IMR-90 (cell line): ENCODE measurements around the gene KIF16B. TPM values are rescaled to one million over a fixed set of nuclear protein-coding genes. Genes with fewer than 3 reads are reported as not detected.

Experiments
- ATAC-seq: fragments of 200-7000 bp; cut with Tn5 transposase; 2 replicates; pipeline ENCODE4 v1.9.1; 2020; ENCODE audit warnings: low read depth, mild to moderate bottlenecking, moderate library complexity
- BruUV-seq: library from RNA; stranded (reverse); fragments of 400-500 nt; replicated peaks from 2 replicates; lab custom pipeline; 2021; lab: Mats Ljungman, UMichigan
- CTCF ChIA-PET: fragments of 300-600 bp; formaldehyde crosslinking; extraction: SDS; loops from one replicate; lab custom pipeline; 2021; ENCODE audit warnings: antibody characterized with exemption; lab: Yijun Ruan, JAX
- POLR2A ChIA-PET: fragments of 300-600 bp; sonication (Branson Sonifier 250); formaldehyde crosslinking; loops from one replicate; lab custom pipeline; 2022; ENCODE audit warnings: antibody characterized with exemption; ENCODE audit not compliant: unreplicated experiment; lab: Charles Lee
- DNase-seq: peaks from one replicate; pipeline ENCODE4 v3.0.0; 2013
- H2AFZ ChIP-seq: replicated peaks from 2 replicates; pipeline ENCODE3; 2013; ENCODE audit warnings: low read length, mild to moderate bottlenecking; ENCODE audit not compliant: poor library complexity
- H2AK5ac ChIP-seq: 2 replicates; pipeline ENCODE4 v1.6.1; 2013; ENCODE audit warnings: low read depth, low read length, inconsistent platforms
- H2AK9ac ChIP-seq: replicated peaks from 2 replicates; pipeline ENCODE3; 2013; ENCODE audit warnings: mild to moderate bottlenecking, low read depth, low read length, moderate library complexity; ENCODE audit not compliant: poor library complexity
- H2BK120ac ChIP-seq: 2 replicates; pipeline ENCODE4 v1.6.1; 2013; ENCODE audit warnings: low read depth, low read length, inconsistent platforms
- H2BK15ac ChIP-seq: 3 replicates; pipeline ENCODE4 v1.6.1; 2013; ENCODE audit warnings: low read depth, low read length, inconsistent platforms
- H2BK20ac ChIP-seq: 2 replicates; pipeline ENCODE4 v1.6.1; 2013; ENCODE audit warnings: low read depth, mild to moderate bottlenecking, inconsistent platforms, low read length, moderate library complexity
- H2BK5ac ChIP-seq: 2 replicates; pipeline ENCODE4 v1.6.1; 2013; ENCODE audit warnings: mild to moderate bottlenecking, low read depth, low read length, inconsistent platforms; ENCODE audit not compliant: poor library complexity, severe bottlenecking
- H3K14ac ChIP-seq: replicated peaks from 2 replicates; pipeline ENCODE4 v1.6.1; 2013; ENCODE audit warnings: low read depth, low read length, inconsistent platforms
- H3K18ac ChIP-seq: 2 replicates; pipeline ENCODE4 v1.6.1; 2013; ENCODE audit warnings: low read depth, low read length, control low read depth
- H3K23ac ChIP-seq: 2 replicates; pipeline ENCODE4 v1.6.1; 2013; ENCODE audit warnings: low read depth, low read length, inconsistent platforms
- H3K27ac ChIP-seq: 2 replicates; pipeline ENCODE4 v1.5.1; 2013; ENCODE audit warnings: mild to moderate bottlenecking, control low read depth, low read length; ENCODE audit not compliant: insufficient read depth
- H3K27me3 ChIP-seq: 2 replicates; pipeline ENCODE4 v1.6.1; 2013; ENCODE audit warnings: low read length; ENCODE audit not compliant: control insufficient read depth, insufficient read depth
- H3K36me3 ChIP-seq: 2 replicates; pipeline ENCODE4 v1.6.1; 2013; ENCODE audit warnings: low read length, mixed read lengths; ENCODE audit not compliant: control insufficient read depth, insufficient read depth
- H3K4ac ChIP-seq: 2 replicates; pipeline ENCODE4 v1.6.1; 2013; ENCODE audit warnings: low read depth, low read length, inconsistent platforms
- H3K4me1 ChIP-seq: 2 replicates; pipeline ENCODE4 v1.6.1; 2013; ENCODE audit warnings: low read length, mixed read lengths; ENCODE audit not compliant: control insufficient read depth, insufficient read depth
- H3K4me2 ChIP-seq: 2 replicates; pipeline ENCODE4 v1.6.1; 2013; ENCODE audit warnings: low read depth, mild to moderate bottlenecking, control low read depth, low read length, moderate library complexity
- H3K4me3 ChIP-seq: 2 replicates; pipeline ENCODE4 v1.5.1; 2013; ENCODE audit warnings: low read depth, mild to moderate bottlenecking, control low read depth, low read length, moderate library complexity; ENCODE audit not compliant: insufficient read depth
- H3K56ac ChIP-seq: 2 replicates; pipeline ENCODE4 v1.6.1; 2013; ENCODE audit warnings: low read length, inconsistent platforms; ENCODE audit not compliant: insufficient read depth; ENCODE audit errors: extremely low read depth
- H3K79me1 ChIP-seq, 2 experiments: 2 replicates each; pipeline ENCODE4 v1.6.1; 2013; ENCODE audit warnings: low read length in 2 of 2, inconsistent platforms in 1 of 2, low read depth in 1 of 2
- H3K9ac ChIP-seq: 2 replicates; pipeline ENCODE4 v1.6.1; 2013; ENCODE audit warnings: low read depth, low read length, control low read depth
- H3K9me1 ChIP-seq: 2 replicates; pipeline ENCODE4 v1.6.1; 2013; ENCODE audit warnings: low read length, inconsistent platforms; ENCODE audit not compliant: insufficient read depth
- H3K9me3 ChIP-seq: 2 replicates; pipeline ENCODE4 v1.6.1; 2013; ENCODE audit warnings: low read length; ENCODE audit not compliant: control insufficient read depth, insufficient read depth
- H4K20me1 ChIP-seq: 2 replicates; pipeline ENCODE4 v1.6.1; 2013; ENCODE audit warnings: low read length, inconsistent platforms; ENCODE audit not compliant: insufficient read depth
- H4K5ac ChIP-seq: 2 replicates; pipeline ENCODE4 v1.6.1; 2013; ENCODE audit warnings: mild to moderate bottlenecking, low read depth, low read length, control low read depth
- H4K8ac ChIP-seq, 2 experiments: 2 replicates each; pipeline ENCODE4 v1.6.1; 2013; ENCODE audit warnings: low read depth in 2 of 2, low read length in 2 of 2, control low read depth in 1 of 2, inconsistent platforms in 1 of 2
- H4K91ac ChIP-seq: 2 replicates; pipeline ENCODE4 v1.6.1; 2013; ENCODE audit warnings: low read depth, low read length, inconsistent platforms; ENCODE audit not compliant: insufficient read depth
- CEBPB ChIP-seq: IDR thresholded peaks from 2 replicates; pipeline ENCODE4 v1.6.1; 2012; ENCODE audit warnings: low read depth, low read length, improper control_type of control experiment
- CTCF ChIP-seq: conservative IDR thresholded peaks from 2 replicates; pipeline ENCODE4 v1.5.1; 2012; ENCODE audit warnings: mild to moderate bottlenecking, low read depth, low read length, improper control_type of control experiment
- MXI1 ChIP-seq: IDR thresholded peaks from 2 replicates; pipeline ENCODE4 v1.6.1; 2012; ENCODE audit warnings: low read depth, mild to moderate bottlenecking, low read length, moderate library complexity, borderline replicate concordance
- POLR2A ChIP-seq: IDR thresholded peaks from 2 replicates; pipeline ENCODE4 v1.6.1; 2012; ENCODE audit warnings: mild to moderate bottlenecking, low read depth, low read length
- RAD21 ChIP-seq: IDR thresholded peaks from 2 replicates; pipeline ENCODE4 v1.6.1; 2012; ENCODE audit warnings: low read length, improper control_type of control experiment
- RCOR1 ChIP-seq: IDR thresholded peaks from 2 replicates; pipeline ENCODE4 v1.6.1; 2012; ENCODE audit warnings: mild to moderate bottlenecking, low read length, improper control_type of control experiment; ENCODE audit not compliant: insufficient replicate concordance
- WGBS, 2 experiments: methylation state at CpG; one replicate each; pipeline versions ENCODE4 v1.1.5 to v1.1.7; 2013; ENCODE audit warnings: missing lambda C conversion rate in 2 of 2; ENCODE audit not compliant: insufficient read length in 1 of 2; ENCODE audit errors: extremely low coverage in 2 of 2; 5-methylcytosine and 5-hydroxymethylcytosine counted together
- dilution Hi-C: fragments of 300-500 bp; cut with HindIII; formaldehyde crosslinking; loops from one replicate; pipeline ENCODE4 v1.14.3; 2018; ENCODE audit warnings: low sequenced_read_pairs; ENCODE audit not compliant: unreplicated experiment
- in situ Hi-C: fragments of 300-500 bp; cut with MboI; formaldehyde crosslinking; loops from 3 replicates; pipeline ENCODE4 v1.14.3; 2019; ENCODE audit warnings: low sequenced_read_pairs, inconsistent platforms, mixed read lengths
- intact Hi-C: fragments of 100-400 bp; cut with micrococcal nuclease; formaldehyde crosslinking; loops from 2 replicates; pipeline ENCODE4 v1.10.0; 2022
- polyA plus RNA-seq, 3 experiments: library from polyadenylated mRNA; depleted of rRNA; stranded (reverse); fragments of >200 nt; gene quantifications; 2 replicates each; pipeline ENCODE4 v1.2.3, GENCODE V29; 2012; ENCODE audit warnings: low replicate concordance in 1 of 3
- total RNA-seq: library from RNA; depleted of rRNA; stranded (reverse); fragments of >200 nt; gene quantifications from 2 replicates; pipeline ENCODE4 v1.2.3, GENCODE V29; 2012

KIF16B gene
- total and polyA plus RNA-seq, 2 of the 4 experiments (the other 2 are of a cell fraction): 4.7 to 10.0 TPM

DNA sequence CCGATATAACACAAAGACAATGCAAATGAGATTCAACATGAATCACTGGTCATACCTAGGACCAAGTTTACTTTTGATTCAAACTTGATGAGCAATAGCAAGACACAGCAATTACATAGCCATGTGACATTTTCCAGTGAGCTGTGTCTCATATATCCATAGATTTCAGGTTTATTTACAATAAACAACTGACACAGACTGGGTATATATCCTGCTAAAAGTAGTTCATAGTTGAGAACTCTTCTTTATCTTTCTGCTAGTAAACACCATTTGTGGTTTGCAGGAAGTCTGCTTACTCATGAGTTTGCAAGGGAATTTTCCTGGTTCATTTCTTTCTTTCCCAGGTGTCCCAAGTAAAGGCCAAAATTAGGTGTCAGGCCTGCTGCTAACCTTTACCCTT, 343.4 kb downstream of the KIF16B start:
- Histone ChIP-seq H2AK9ac (no peak overlapping the region), H3K14ac (no peak overlapping the region), H3K4me1 (no peaks in the 10 kb centered on the region), H2BK5ac (no peak overlapping the region), H3K27ac (no peak overlapping the region), H3K18ac (no peak overlapping the region), H3K36me3 (no peaks in the 10 kb centered on the region), H3K56ac (no peak overlapping the region), H3K4me3 (no peak overlapping the region), H3K27me3 (no peaks in the 10 kb centered on the region), H4K5ac (no peak overlapping the region), H4K8ac (no peak overlapping the region), H3K9ac (no peak overlapping the region), H2BK15ac (no peak overlapping the region), H3K23ac (no peak overlapping the region), H3K9me3 (peaks cover 4% of the 10 kb centered on the region), H2AFZ (no peak overlapping the region), H3K9me1 (no peaks in the 10 kb centered on the region), H2BK120ac (no peak overlapping the region), H4K20me1 (no peaks in the 10 kb centered on the region), H2BK20ac (no peak overlapping the region), H4K91ac (no peak overlapping the region), H3K79me1 (no peaks in the 10 kb centered on the region), H3K4ac (no peak overlapping the region), H2AK5ac (no peak overlapping the region), H3K4me2 (no peak overlapping the region)
- intact Hi-C loops (no loop called here), in situ Hi-C loops (no loop called here), dilution Hi-C loops (no loop called here)
- no peak for ATAC-seq
- 100% methylated on average over 1 of the region's 1 CpG; no CpG with 5 or more reads in 1 of the 2 experiments for WGBS, 2 experiments
- POLR2A ChIA-PET: no interaction called here
- CTCF ChIA-PET: no interaction called here
- no peak for DNase-seq
- BruUV-seq: no TSS peak
- TF ChIP-seq CTCF (no peak), POLR2A (no peak), RAD21 (no peak), RCOR1 (no peak), CEBPB (no peak), MXI1 (no peak)
